ENCODE results near the gene MYH6.
"Not testable (repeated sequence)": the region's sequence is repeated elsewhere in the genome, so short reads cannot be mapped to it uniquely, and the experiment has no call there.

MYH6 gene

GRCh38 chr14:23432102-23432925 lies 24.2 kb upstream of the MYH6 start:
- DNase-seq (ENCODE audit: low read depth, low spot score) = no peak

GRCh38 chr14:23431486-23431885 lies 23.4 kb upstream of the MYH6 start:
- DNase-seq (ENCODE audit: low read depth, low spot score) = no peak
- no peak overlapping the region for H3K4me3 ChIP-seq
- H3K36me3 ChIP-seq (ENCODE audit: insufficient read depth, low read length) = no peaks in the 10 kb centered on the region
- H3K9ac ChIP-seq (ENCODE audit: insufficient read length) = no peak overlapping the region
- H3K9me3 ChIP-seq (ENCODE audit: low read depth, low read length) = no peaks in the 10 kb centered on the region
- TF ChIP-seq POLR2AphosphoS5 (IDR thresholded peaks at IDR 0.05; ENCODE audit: borderline replicate concordance, low read depth, low read length) (no peak), EZH2 (IDR thresholded peaks at IDR 0.05) (no peak), FOXP2 (optimal IDR thresholded peaks at IDR 0.05; ENCODE audit: control extremely low read depth, extremely low read length, insufficient read depth) (no peak)
- no peak overlapping the region for H3K27ac ChIP-seq

More at GRCh38 chr14:23432102-23432925, 24.2 kb upstream of the MYH6 start:
- H3K27ac ChIP-seq = no peak overlapping the region
- TF ChIP-seq FOXP2 (optimal IDR thresholded peaks at IDR 0.05; ENCODE audit: control extremely low read depth, extremely low read length, insufficient read depth) (no peak), EZH2 (IDR thresholded peaks at IDR 0.05) (no peak), POLR2AphosphoS5 (IDR thresholded peaks at IDR 0.05; ENCODE audit: borderline replicate concordance, low read depth, low read length) (no peak)
- no peak overlapping the region for H3K4me3 ChIP-seq
- H3K9me3 ChIP-seq (ENCODE audit: low read depth, low read length) = no peaks in the 10 kb centered on the region
- H3K36me3 ChIP-seq (ENCODE audit: insufficient read depth, low read length) = no peaks in the 10 kb centered on the region
- no peak overlapping the region for H3K9ac ChIP-seq (ENCODE audit: insufficient read length)

- Histone ChIP-seq H3K9ac (ENCODE audit: insufficient read length) (no peak overlapping the region), H3K9me3 (ENCODE audit: low read depth, low read length) (no peaks in the 10 kb centered on the region), H3K36me3 (ENCODE audit: insufficient read depth, low read length) (no peaks in the 10 kb centered on the region), H3K27ac (no peak overlapping the region), H3K4me3 (no peak overlapping the region)
- no peak for DNase-seq (ENCODE audit: low read depth, low spot score)
- TF ChIP-seq FOXP2 (optimal IDR thresholded peaks at IDR 0.05; ENCODE audit: control extremely low read depth, extremely low read length, insufficient read depth) (no peak), POLR2AphosphoS5 (IDR thresholded peaks at IDR 0.05; ENCODE audit: borderline replicate concordance, low read depth, low read length) (no peak), EZH2 (IDR thresholded peaks at IDR 0.05) (no peak)
Observed at GRCh38 chr14:23430723-23431085, 22.6 kb upstream of the MYH6 start.

- Histone ChIP-seq H3K4me3 (no peak overlapping the region), H3K9me3 (ENCODE audit: low read depth, low read length) (no peaks in the 10 kb centered on the region), H3K9ac (ENCODE audit: insufficient read length) (no peak overlapping the region), H3K36me3 (ENCODE audit: insufficient read depth, low read length) (no peaks in the 10 kb centered on the region), H3K27ac (no peak overlapping the region)
- TF ChIP-seq EZH2 (IDR thresholded peaks at IDR 0.05) (no peak), POLR2AphosphoS5 (IDR thresholded peaks at IDR 0.05; ENCODE audit: borderline replicate concordance, low read depth, low read length) (no peak), FOXP2 (optimal IDR thresholded peaks at IDR 0.05; ENCODE audit: control extremely low read depth, extremely low read length, insufficient read depth) (no peak)
- DNase-seq (ENCODE audit: low read depth, low spot score) = no peak
Observed at GRCh38 chr14:23430016-23430722, 22.1 kb upstream of the MYH6 start.

GRCh38 chr14:23428686-23429495 lies 20.8 kb upstream of the MYH6 start:
- no peak for TF ChIP-seq EZH2 (IDR thresholded peaks at IDR 0.05)
- TF ChIP-seq FOXP2 (optimal IDR thresholded peaks at IDR 0.05; ENCODE audit: control extremely low read depth, extremely low read length, insufficient read depth) = no peak
- no peak for TF ChIP-seq POLR2AphosphoS5 (IDR thresholded peaks at IDR 0.05; ENCODE audit: borderline replicate concordance, low read depth, low read length)
- no peaks in the 10 kb centered on the region for H3K9me3 ChIP-seq (ENCODE audit: low read depth, low read length)
- DNase-seq (ENCODE audit: low read depth, low spot score) = no peak
- H3K4me3 ChIP-seq = no peak overlapping the region
- no peak overlapping the region for H3K27ac ChIP-seq
- H3K36me3 ChIP-seq (ENCODE audit: insufficient read depth, low read length) = no peaks in the 10 kb centered on the region
- no peak overlapping the region for H3K9ac ChIP-seq (ENCODE audit: insufficient read length)

GRCh38 chr14:23425798-23426197 lies 17.7 kb upstream of the MYH6 start:
- not testable (repeated sequence) for H3K9ac ChIP-seq (ENCODE audit: insufficient read length); H3K9me3 ChIP-seq (ENCODE audit: low read depth, low read length); H3K36me3 ChIP-seq (ENCODE audit: insufficient read depth, low read length); DNase-seq (ENCODE audit: low read depth, low spot score); H3K4me3 ChIP-seq; H3K27ac ChIP-seq

GRCh38 chr14:23425169-23425568 lies 17.1 kb upstream of the MYH6 start:
- H3K4me3 ChIP-seq = no peak overlapping the region
- TF ChIP-seq FOXP2 (optimal IDR thresholded peaks at IDR 0.05; ENCODE audit: control extremely low read depth, extremely low read length, insufficient read depth) (no peak), EZH2 (IDR thresholded peaks at IDR 0.05) (no peak), POLR2AphosphoS5 (IDR thresholded peaks at IDR 0.05; ENCODE audit: borderline replicate concordance, low read depth, low read length) (no peak)
- no peaks in the 10 kb centered on the region for H3K9me3 ChIP-seq (ENCODE audit: low read depth, low read length)
- no peaks in the 10 kb centered on the region for H3K36me3 ChIP-seq (ENCODE audit: insufficient read depth, low read length)
- no peak overlapping the region for H3K9ac ChIP-seq (ENCODE audit: insufficient read length)
- no peak overlapping the region for H3K27ac ChIP-seq
- DNase-seq (ENCODE audit: low read depth, low spot score) = no peak

- Histone ChIP-seq H3K9ac (ENCODE audit: insufficient read length) (no peak overlapping the region), H3K36me3 (ENCODE audit: insufficient read depth, low read length) (no peaks in the 10 kb centered on the region), H3K4me3 (no peak overlapping the region), H3K9me3 (ENCODE audit: low read depth, low read length) (no peaks in the 10 kb centered on the region), H3K27ac (no peak overlapping the region)
- no peak for TF ChIP-seq EZH2 (IDR thresholded peaks at IDR 0.05)
- TF ChIP-seq FOXP2 (optimal IDR thresholded peaks at IDR 0.05; ENCODE audit: control extremely low read depth, extremely low read length, insufficient read depth) = no peak
- no peak for TF ChIP-seq POLR2AphosphoS5 (IDR thresholded peaks at IDR 0.05; ENCODE audit: borderline replicate concordance, low read depth, low read length)
- DNase-seq (ENCODE audit: low read depth, low spot score) = no peak
Observed at GRCh38 chr14:23423657-23424056, 15.6 kb upstream of the MYH6 start.
